Stimulated activated CD4-positive, alpha-beta T cell treated with anti-CD3 and anti-CD28 coated beads, Interleukin-1b, Interleukin-23, amount 100 ng/mL, for 1 hour (primary cell): ENCODE data around the gene PVALEF.

Experiments used
- DNase-seq, 2 donors: peaks; one replicate each; pipeline ENCODE4 v3.0.0-alpha.2; 2020; ENCODE audit warnings: low read depth in 2 of 2

The PVALEF gene

DNA sequence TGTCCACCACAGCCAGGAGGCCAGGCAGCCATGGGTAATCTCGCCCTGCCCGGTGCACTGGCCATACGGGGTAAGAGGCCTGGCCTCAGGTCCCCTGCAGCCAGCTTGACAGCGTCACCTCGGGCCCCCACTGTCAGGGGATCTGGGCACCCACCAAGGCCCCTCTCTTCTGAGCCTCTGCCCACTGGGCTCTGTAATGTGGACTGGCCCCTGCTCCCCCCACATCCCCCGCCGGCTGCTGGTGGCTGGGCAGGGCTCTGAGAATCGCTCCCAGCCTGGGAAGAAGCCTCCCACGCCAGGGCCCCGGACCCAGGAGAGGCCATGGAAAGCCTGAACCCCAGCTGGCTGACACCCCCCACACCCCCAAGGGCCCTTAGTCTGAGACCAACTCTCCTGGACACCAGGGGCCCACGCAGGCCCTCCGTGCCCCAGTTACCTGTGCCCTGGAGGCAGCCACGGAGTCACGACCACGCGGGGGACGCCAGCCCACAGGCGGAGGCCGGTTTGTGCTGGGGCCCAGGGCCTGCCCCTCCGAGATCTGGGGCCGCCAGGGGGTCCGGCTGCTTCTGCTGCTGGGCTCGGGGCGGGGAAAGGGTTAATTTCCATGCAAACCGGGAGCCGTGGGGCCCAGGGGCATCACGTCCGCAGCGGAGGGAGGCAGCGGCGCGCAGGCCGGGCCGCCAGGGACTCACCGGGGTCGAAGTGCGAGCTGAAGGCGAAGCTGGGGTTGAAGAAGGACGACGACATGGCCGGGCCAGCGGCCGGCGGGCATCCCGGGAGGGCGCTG lies at the start of gene PVALEF:
Gene PVALEF (plus strand): TSS at position 262 of the 787 bp plus-strand sequence. CDS start 15,720 bp downstream, outside the sequence.
- DNase-seq = no peak

DNA sequence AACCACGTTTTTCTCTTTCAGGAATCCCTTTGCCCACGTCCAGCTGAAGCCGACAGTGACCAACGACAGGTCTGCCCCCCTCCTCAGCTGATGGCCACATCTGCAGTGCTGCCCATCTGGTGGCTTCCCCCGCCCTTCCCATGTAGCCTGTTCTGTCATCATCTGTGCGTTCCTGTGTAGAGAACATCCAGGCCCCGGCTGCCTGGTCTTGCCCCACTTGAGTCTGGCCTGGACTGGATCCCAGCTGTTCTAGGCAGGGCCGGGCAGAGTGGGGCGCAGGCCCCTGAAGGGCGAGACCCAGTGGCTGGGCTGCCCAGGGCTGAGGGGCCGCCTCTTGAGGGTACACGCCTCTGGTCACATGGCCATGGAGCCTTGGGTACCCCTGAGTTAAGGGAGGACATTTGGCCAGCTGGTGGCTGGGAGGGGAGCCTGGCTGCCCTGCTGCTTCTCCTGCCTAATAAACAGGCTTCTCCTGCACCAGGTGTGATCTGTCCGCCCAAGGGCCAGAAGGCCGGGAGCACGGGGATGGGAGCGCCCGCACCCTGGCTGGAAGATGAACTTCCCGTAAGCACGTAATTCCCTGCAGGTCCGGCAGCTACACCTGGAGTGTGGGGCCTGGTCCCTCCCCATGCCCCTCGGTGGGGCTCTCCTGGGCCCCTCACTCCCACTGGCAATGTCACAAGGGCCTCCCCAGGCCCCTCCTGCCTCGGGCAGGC lies 49.4 kb upstream of the PVALEF start:
- DNase-seq = no peak

- no peak for DNase-seq
Measured at GRCh38 chr17:81116704-81117103, 48.6 kb upstream of the PVALEF start.

DNA sequence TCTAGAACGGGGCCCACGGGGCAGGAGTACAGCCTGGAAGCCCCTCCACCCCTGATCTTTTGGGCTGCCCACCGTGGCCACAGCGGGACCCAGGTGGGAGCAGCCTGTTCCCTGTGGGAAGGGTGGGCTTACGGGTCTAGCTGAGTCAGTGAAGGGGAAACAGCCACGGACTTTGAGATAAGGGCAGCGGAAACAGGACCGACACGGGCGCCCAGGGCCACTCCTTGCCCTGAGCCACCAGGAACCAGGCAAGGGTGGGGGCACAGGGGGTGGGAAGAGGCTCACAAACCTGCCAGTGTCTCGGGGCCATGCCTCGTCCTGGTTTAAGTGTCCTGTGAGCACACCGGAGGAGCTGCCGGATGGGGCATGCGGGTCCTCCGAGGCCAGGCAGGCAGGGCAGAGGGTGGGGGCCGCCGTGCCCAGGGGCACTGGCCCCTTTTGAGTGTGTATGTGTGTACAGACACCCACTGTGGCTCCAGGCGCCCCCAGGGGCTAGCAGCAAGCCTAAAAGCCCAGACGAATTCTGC lies 47.6 kb upstream of the PVALEF start:
- DNase-seq = no peak

- DNase-seq = no peak
Measured at GRCh38 chr17:81118308-81119221, 46.7 kb upstream of the PVALEF start.

GRCh38 chr17:81119223-81120148 lies 45.8 kb upstream of the PVALEF start:
- peak; percentile 62 to 71 for DNase-seq

DNA sequence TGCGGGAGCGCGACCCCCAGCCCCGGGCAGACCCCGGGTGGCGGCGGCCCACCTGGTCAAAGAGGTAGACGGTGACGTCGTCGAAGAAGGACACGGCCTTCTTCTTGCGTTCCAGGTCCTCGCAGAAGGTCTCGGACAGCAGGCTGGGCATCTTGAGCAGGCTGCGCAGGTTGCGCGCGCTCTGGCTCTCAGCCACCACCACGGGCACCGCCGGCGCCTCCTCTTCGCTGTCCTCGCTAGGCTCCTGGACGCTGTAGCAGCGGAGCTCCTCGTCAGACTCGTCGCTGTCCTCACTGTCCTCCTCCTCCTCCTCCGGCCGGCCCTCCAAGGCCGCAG lies 45.2 kb upstream of the PVALEF start:
- DNase-seq = no peak

DNA sequence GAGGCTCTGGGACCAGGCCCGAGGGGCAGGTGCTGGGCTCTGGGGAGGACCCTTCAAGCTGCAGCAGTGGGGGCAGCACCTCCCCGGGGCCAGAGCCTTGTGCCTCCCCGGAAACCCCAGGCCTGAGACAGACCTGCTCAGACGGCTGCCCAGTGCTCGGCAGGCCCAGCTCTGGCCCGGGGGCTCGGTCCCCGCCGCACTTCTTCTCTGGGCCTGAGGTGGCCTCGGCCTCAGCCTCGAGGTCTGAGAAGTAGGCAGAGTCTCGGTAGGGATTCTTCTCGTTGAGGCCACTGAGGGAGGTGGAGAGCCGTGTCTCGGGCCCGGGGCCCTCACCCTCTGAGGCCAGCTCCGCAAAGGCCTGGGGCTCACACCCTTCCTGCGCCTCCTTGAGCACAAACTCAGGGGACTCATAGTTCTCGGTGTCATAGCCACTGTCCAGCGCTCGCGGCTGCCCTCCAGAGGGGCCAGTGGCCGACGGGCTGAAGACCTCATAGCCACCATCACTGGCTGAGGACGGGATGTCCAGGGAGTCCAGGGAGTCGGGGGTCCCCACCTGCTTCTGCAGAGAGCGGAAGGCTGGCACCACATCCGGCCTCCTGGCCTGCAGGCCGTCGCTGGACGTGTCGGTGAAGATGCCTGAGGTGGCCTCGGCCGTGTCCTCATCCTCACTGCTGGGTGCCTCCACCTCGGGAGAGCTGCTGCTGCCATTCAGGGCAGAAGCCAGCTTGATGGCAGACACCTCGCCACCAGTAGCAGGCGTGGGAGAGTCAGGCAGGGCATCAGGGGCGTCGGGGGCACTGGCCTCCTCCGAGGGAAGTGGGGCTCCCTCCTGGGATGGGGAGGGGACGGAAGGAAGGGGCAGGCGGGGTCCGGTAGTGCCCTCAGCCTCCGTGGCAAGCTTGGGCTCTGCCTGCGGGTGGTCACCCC lies 44.3 kb upstream of the PVALEF start:
- no peak for DNase-seq

DNA sequence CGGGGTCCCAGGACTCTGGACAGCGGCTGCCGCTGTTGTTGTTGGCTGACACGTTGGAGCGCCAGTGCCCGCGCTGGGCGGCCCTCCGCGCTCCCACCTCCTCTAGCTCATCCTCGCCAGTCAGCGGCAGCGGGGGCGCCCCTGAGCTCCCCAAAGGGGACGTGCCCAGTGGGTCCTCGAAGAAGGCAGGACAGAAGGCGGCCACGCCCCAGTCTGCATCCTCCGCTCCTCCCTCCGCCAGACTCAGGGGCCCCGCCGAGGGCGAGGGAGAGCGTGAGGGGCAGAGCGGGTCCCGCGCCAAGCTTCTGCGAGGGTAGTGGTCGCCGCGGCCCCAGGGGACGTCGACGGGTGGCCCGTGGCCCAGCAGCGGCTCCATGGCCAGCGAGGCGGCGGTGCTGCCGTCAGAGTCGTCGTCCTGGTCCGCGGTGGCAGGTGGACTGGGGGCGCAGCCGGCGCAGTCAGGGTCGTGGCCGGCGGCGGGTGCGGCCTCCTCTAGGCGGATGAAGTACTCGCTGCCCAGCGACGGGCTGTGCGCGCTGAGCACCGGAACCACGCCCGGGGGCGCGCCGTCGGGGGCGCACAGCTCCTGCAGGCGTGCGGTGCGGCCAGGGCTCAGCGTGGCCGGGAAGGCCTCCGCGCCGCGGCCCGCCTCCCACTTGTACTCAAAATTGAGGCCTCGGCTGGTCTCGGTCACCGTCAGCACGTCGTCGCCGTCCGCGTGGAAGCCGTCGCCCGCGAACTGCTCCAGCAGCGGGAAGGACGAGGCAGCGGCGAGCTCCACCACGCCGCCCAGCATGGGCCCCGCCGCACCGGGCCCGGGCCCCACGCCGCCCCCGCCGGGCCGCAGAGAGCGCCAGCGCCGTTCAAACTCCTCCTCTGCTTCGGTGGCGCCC lies 43.2 kb upstream of the PVALEF start:
- DNase-seq = no peak

DNA sequence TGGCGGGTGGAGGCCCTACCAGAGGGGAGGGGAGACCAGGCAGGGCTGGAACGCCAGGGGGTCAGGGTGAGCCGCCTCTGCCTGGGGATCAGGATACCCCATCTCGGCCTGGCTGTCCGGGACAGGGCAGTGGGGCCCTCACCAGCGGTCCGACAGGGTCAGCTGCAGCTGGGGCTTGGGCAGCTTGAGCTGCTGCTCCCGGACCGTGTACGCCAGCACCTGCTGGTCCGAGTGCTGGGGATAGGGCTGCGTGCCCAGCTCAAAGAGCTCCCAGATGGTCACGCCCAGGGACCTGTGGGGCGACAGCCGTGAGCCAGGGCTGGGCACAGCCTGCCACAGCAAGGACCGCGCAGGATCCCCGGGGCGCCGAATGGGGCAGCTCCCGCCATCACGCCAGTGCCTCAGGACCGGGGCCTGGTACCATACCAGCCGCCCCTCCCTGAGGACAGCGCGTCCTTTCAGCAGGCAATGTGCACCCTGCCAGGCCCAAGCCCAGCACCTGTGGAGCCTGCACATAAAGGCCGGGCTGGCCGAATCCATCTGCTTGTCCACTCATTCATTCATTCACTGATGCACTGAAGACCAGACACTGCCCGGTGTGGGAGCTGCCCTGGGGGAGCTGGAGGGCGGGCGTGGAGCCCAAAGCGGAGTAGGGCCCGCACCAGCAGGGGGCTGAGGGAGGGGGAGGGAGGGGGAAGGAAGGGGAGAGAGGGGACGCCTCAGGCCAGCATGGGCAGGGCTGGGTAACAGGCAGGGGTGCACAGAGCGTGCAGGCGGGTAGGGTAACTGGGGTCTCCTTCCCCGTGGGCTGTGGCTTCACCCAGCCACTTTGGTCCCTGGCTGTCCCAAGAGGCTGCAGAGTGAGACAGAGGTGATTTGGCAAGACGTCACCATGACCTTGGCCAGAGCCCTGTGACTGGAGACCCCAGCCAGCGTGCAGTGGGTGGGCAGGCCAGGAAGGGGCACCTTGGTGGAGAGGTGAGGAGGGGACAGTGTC lies 42.0 kb upstream of the PVALEF start:
- no peak for DNase-seq

DNA sequence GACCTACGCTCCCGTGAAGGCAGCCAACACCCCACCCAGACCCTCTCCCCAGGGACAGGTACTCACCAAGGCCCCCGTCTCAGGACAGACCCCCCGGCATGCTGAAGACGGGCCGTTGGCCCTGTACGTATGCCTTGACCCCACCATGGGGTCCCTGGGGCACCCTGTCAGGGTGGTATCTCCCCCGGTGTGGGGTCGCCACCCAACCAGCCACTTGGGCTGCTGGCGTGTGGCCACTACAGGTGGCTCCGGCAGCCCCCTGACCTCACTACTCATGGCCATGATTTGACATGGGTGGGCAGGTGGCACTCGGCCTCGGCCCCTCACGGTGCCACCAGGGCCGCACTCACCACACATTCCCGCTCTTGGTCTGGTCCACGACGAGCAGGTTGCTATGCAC lies 40.9 kb upstream of the PVALEF start:
- no peak for DNase-seq

DNA sequence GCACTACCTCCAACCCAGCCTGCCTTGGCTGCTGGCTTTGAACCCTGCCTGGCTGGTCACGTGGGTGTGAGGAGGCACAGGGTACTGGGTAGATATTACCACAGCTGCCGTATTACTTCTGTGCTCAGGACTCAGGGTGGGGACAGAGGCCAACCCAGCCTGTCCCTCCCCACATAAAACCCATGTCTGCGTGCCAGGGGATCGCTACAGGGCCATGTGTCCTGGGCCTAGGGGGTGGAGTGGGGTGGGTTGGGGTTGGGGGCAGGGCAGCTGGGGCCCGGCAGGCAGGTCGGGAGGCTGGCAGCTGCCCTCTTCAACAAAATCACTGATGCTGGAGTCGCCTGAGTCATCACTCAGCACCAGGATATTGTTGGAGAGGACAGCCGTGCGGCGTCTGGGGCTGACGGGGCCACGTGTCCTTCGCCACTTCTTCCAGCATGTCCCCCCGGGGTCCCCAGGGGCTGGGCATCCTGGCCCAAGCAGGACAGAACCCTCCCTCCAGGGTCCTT lies 39.7 kb upstream of the PVALEF start:
- no peak for DNase-seq

- DNase-seq = no peak
Measured at GRCh38 chr17:81126281-81127132, 38.8 kb upstream of the PVALEF start.

DNA sequence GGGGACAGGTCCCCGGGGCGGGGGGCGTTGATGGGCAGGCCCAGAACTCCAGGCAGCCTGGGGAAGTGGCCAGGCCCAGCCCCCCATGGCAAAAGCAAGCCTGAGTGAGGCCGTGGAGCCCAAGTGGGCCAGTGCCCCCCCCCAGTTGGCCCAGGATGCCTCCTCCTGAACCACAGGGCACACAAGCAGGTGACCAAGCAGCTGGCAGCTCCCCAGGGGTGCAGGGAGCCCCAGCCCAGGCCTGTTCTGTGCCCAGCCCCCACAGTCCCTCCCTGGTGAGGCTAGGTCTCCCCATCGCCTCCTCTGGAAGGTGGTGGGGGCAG lies 38.2 kb upstream of the PVALEF start:
- no peak for DNase-seq

DNA sequence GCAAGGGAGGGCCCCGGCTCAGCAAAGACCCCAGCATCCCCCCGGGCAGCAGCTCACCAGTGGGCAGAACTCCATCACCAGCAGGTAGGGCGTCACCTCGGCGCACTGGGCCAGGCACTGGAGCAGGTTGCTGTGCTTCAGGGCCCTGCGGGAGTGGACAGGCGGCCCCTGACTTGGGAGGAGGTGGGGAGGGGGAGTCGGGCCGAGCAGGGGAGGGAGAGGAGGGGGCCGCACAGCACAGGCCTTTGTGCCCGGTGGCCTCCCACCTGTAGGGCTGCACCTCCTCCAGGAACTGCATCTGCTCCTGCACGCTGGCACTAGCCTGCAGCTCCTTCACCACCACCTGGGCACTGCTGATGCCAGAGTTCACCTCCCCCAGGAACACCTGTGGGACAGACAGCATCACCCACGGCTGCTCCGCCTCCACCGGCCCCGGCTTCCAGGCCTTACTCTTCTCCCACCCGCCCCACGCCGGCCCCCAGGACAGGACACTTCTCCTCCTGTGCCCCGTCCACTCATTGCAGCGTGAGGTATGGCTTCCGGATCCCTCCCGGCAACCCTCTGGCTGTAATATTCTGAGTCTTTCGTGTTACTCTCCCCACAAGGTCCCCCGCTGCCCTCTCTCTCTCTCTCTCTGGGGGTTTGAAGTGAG lies 37.7 kb upstream of the PVALEF start:
- no peak for DNase-seq

- no peak for DNase-seq
Measured at GRCh38 chr17:81128338-81128737, 37.0 kb upstream of the PVALEF start.
